ENCODE data around the gene SRCAP. TPM values are rescaled to one million over a fixed set of nuclear protein-coding genes. Genes with fewer than 3 reads are reported as not detected.

The SRCAP gene
- polyA plus RNA-seq, 1 of the 3 experiments (the other 2 are of a cell fraction): 5.6 TPM

DNA sequence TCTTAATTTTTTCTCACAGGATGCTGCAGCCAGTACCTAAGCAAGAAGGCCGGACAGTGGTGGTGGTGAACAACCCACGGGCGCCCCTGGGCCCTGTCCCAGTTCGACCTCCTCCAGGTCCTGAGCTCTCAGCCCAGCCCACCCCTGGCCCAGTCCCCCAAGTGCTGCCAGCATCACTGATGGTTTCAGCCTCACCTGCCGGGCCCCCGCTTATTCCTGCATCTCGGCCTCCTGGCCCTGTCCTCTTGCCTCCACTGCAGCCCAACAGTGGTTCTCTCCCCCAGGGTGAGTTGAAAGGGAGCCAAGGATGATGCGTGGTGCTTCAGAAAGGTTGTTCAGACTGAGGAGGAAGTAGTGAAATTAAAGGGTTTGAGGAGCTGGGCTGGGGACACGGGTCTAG, 21.7 kb downstream of the SRCAP start:
- CTCF ChIA-PET: no interaction called here
- 0 out of 2 replicates have a peak, but pooled peaks cover 9% of the 10 kb centered on the region for H4K20me1 ChIP-seq (ENCODE audit: insufficient read depth)
- 98% methylated on average over 8 of the region's 9 CpGs for WGBS (ENCODE audit: low lambda C conversion rate)

DNA sequence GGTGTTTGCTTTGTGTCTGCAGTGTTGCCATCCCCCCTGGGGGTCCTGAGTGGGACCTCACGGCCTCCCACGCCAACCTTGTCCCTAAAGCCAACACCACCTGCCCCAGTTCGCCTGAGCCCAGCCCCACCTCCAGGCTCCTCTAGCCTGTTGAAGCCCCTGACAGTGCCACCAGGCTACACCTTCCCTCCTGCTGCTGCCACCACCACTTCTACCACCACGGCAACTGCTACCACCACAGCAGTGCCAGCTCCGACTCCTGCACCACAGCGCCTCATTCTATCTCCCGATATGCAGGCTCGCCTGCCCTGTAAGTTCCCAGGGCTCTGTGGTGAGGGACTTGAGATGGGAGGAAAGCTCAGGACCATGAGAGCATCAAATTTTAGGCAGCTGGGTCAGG, 22.2 kb downstream of the SRCAP start:
- peaks cover 74 to 80% of the 10 kb centered on the region in 2 experiments for H3K36me3 ChIP-seq (replicated peaks in 1 of 2; ENCODE audit: control insufficient read depth in 1 of 2, insufficient read depth in 2 of 2, low read length in 1 of 2)
- H3F3A ChIP-seq (replicated peaks; ENCODE audit: insufficient read depth): peaks cover 9% of the 10 kb centered on the region
- no peak for TF ChIP-seq GABPA (IDR thresholded peaks at IDR 0.05; ENCODE audit: low read depth)
- TF ChIP-seq RFX5 (IDR thresholded peaks at IDR 0.05; ENCODE audit: low read length): no peak
- no peak for TF ChIP-seq GATA2 (CRISPR knock-in tag; IDR thresholded peaks at IDR 0.05)
- no peak for TF ChIP-seq FOSL2 (IDR thresholded peaks at IDR 0.05; ENCODE audit: borderline replicate concordance, low read depth)
- H3K4me3 ChIP-seq (ENCODE audit: low read depth in 2 of 2, low read length in 1 of 2): no peak overlapping the region
- no peak overlapping the region for H2AFZ ChIP-seq (ENCODE audit: low read depth)
- 100% methylated on average over 5 of the region's 8 CpGs for WGBS (ENCODE audit: low lambda C conversion rate)
- POLR2A ChIA-PET: interaction anchor here (0.7 kb wide), 1 partner anchor 27 kb away, joined by 3 read pairs; no protein-coding TSS in a partner anchor
- H3K4me2 ChIP-seq: no peak overlapping the region
- no peaks in the 10 kb centered on the region for H3K9me3 ChIP-seq
- H4K20me1 ChIP-seq (ENCODE audit: insufficient read depth): 0 out of 2 replicates have a peak, but pooled peaks cover 9% of the 10 kb centered on the region
- H3K9ac ChIP-seq: no peak overlapping the region
- H3K79me2 ChIP-seq (ENCODE audit: insufficient read depth): peaks cover 70% of the 10 kb centered on the region
- no peaks in the 10 kb centered on the region for H3K4me1 ChIP-seq (ENCODE audit: control insufficient read depth in 1 of 2, insufficient read depth in 2 of 2, low read depth in 1 of 2, low read length in 1 of 2)
- H3K27me3 ChIP-seq (ENCODE audit: insufficient read depth): no peaks in the 10 kb centered on the region
- DNase-seq: no peak
- no peaks in the 10 kb centered on the region for H3K9me2 ChIP-seq
- no peak overlapping the region for H3K27ac ChIP-seq (ENCODE audit: low read depth in 2 of 2, low read length in 1 of 2)
- CTCF ChIA-PET: no interaction called here

More for the DNA sequence above, 21.7 kb downstream of the SRCAP start:
- no peak overlapping the region for H3K4me3 ChIP-seq (ENCODE audit: low read depth in 2 of 2, low read length in 1 of 2)
- H3K36me3 ChIP-seq (replicated peaks in 1 of 2; ENCODE audit: control insufficient read depth in 1 of 2, insufficient read depth in 2 of 2, low read length in 1 of 2): peaks cover 74 to 80% of the 10 kb centered on the region in 2 experiments
- no peaks in the 10 kb centered on the region for H3K4me1 ChIP-seq (ENCODE audit: control insufficient read depth in 1 of 2, insufficient read depth in 2 of 2, low read depth in 1 of 2, low read length in 1 of 2)
- no peaks in the 10 kb centered on the region for H3K9me2 ChIP-seq
- peaks cover 68% of the 10 kb centered on the region for H3K79me2 ChIP-seq (ENCODE audit: insufficient read depth)
- no peak overlapping the region for H3K9ac ChIP-seq
- H3K27me3 ChIP-seq (ENCODE audit: insufficient read depth): no peaks in the 10 kb centered on the region
- H3K4me2 ChIP-seq: no peak overlapping the region
- DNase-seq: no peak
- POLR2A ChIA-PET: no interaction called here
- TF ChIP-seq EZH2phosphoT487 (IDR thresholded peaks at IDR 0.05; ENCODE audit: borderline replicate concordance, low read depth) (no peak), JUND (IDR thresholded peaks at IDR 0.05) (no peak), GABPA (IDR thresholded peaks at IDR 0.05; ENCODE audit: low read depth) (no peak), TCF12 (IDR thresholded peaks at IDR 0.05) (no peak), MXI1 (IDR thresholded peaks at IDR 0.05; ENCODE audit: low read depth, low read length) (no peak)
- TF ChIP-seq, protein P1, sequence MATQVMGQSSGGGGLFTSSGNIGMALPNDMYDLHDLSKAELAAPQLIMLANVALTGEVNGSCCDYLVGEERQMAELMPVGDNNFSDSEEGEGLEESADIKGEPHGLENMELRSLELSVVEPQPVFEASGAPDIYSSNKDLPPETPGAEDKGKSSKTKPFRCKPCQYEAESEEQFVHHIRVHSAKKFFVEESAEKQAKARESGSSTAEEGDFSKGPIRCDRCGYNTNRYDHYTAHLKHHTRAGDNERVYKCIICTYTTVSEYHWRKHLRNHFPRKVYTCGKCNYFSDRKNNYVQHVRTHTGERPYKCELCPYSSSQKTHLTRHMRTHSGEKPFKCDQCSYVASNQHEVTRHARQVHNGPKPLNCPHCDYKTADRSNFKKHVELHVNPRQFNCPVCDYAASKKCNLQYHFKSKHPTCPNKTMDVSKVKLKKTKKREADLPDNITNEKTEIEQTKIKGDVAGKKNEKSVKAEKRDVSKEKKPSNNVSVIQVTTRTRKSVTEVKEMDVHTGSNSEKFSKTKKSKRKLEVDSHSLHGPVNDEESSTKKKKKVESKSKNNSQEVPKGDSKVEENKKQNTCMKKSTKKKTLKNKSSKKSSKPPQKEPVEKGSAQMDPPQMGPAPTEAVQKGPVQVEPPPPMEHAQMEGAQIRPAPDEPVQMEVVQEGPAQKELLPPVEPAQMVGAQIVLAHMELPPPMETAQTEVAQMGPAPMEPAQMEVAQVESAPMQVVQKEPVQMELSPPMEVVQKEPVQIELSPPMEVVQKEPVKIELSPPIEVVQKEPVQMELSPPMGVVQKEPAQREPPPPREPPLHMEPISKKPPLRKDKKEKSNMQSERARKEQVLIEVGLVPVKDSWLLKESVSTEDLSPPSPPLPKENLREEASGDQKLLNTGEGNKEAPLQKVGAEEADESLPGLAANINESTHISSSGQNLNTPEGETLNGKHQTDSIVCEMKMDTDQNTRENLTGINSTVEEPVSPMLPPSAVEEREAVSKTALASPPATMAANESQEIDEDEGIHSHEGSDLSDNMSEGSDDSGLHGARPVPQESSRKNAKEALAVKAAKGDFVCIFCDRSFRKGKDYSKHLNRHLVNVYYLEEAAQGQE (IDR thresholded peaks at IDR 0.05; ENCODE audit: low read depth, low read length): no peak
- TF ChIP-seq, protein P2, sequence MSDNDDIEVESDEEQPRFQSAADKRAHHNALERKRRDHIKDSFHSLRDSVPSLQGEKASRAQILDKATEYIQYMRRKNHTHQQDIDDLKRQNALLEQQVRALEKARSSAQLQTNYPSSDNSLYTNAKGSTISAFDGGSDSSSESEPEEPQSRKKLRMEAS (IDR thresholded peaks at IDR 0.05; ENCODE audit: low read depth): no peak
- TF ChIP-seq, protein P3, sequence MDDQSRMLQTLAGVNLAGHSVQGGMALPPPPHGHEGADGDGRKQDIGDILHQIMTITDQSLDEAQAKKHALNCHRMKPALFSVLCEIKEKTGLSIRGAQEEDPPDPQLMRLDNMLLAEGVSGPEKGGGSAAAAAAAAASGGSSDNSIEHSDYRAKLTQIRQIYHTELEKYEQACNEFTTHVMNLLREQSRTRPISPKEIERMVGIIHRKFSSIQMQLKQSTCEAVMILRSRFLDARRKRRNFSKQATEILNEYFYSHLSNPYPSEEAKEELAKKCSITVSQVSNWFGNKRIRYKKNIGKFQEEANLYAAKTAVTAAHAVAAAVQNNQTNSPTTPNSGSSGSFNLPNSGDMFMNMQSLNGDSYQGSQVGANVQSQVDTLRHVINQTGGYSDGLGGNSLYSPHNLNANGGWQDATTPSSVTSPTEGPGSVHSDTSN (IDR thresholded peaks at IDR 0.05): no peak
- TF ChIP-seq, protein P4, sequence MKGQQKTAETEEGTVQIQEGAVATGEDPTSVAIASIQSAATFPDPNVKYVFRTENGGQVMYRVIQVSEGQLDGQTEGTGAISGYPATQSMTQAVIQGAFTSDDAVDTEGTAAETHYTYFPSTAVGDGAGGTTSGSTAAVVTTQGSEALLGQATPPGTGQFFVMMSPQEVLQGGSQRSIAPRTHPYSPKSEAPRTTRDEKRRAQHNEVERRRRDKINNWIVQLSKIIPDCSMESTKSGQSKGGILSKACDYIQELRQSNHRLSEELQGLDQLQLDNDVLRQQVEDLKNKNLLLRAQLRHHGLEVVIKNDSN (IDR thresholded peaks at IDR 0.05; ENCODE audit: borderline replicate concordance, low read depth): no peak
- H3K9me3 ChIP-seq: no peaks in the 10 kb centered on the region
- no peak overlapping the region for H2AFZ ChIP-seq (ENCODE audit: low read depth)
- no peak overlapping the region for H3K27ac ChIP-seq (ENCODE audit: low read depth in 2 of 2, low read length in 1 of 2)
- H3F3A ChIP-seq (replicated peaks; ENCODE audit: insufficient read depth): peaks cover 5% of the 10 kb centered on the region
